HFF-Myc (cell line): ENCODE results near the gene IFNB1.
A peak's percentile ranks its signal among the peaks of the same experiment; 100 is the strongest.

Experiments
- DNase-seq: peaks from one replicate; pipeline ENCODE4 v3.0.0-alpha.2; 2011; ENCODE audit warnings: low read depth; ENCODE audit errors: extremely low read depth
- H3K4me3 ChIP-seq: replicated peaks from 2 replicates; pipeline ENCODE4 v1.5.1; 2011; ENCODE audit warnings: low read depth, mild to moderate bottlenecking, control low read depth, low read length
- CTCF ChIP-seq: IDR thresholded peaks from 2 replicates; pipeline ENCODE4 v1.5.1; 2012; ENCODE audit warnings: mild to moderate bottlenecking, low read depth, low read length, control low read depth; ENCODE audit errors: missing control alignments

Gene IFNB1

GRCh38 chr9:21030389-21031035 lies 47.2 kb downstream of the IFNB1 start:
- H3K4me3 ChIP-seq = peak overlapping the region; percentile 51
- DNase-seq = peak; percentile 31
- no peak for TF ChIP-seq CTCF

- no peak overlapping the region for H3K4me3 ChIP-seq
- no peak for DNase-seq
- no peak for TF ChIP-seq CTCF
Observed at GRCh38 chr9:21029661-21030060, 48.1 kb downstream of the IFNB1 start.

DNA sequence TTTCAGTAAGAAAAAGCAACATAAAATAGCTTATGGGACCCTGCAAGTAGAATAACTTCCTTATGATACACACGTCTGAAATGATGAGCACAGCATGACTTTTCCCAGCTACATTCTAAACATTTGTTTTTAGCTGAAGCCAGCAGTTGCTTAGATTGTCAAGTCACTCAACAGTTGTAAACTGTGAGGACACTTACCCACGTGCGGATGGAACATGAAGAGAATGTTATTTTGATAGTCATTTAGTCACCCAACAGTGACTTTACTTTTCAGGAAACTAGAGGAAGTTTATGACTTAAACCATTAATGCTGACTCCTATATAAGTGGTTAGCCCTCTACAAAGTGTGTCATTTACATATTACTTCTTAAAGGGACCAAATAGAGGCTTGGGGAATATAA lies 49.3 kb downstream of the IFNB1 start:
- TF ChIP-seq CTCF = no peak
- DNase-seq = no peak
- no peak overlapping the region for H3K4me3 ChIP-seq

DNA sequence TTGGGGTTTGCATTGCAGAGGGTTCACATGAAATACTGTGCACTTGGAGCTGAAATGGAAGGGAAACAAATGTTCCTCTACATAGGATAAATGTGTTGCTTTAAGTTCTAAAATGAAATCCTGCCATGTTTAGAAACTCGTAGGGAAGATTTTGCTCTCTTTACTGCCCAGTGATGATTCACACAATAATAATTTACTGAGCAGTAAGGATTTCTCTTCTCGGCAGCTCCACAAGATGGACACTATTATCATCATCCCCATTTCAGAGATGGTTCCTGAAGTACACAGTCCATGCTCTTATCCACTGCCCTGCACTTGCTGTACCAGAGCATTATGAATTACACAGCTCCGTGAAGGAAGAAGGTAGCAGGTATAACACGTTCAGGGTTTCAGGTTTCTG lies 50.4 kb downstream of the IFNB1 start:
- TF ChIP-seq CTCF = no peak
- H3K4me3 ChIP-seq = no peak overlapping the region
- no peak for DNase-seq
